MM.1S (cell line): ENCODE results near the gene TMEM37.

Experiments used
- DNase-seq: peaks from one replicate; pipeline ENCODE4 v3.0.0-alpha.2; 2015
- H2AFZ ChIP-seq: fragments of 300-600 bp; sonication (generic); 2 replicates; pipeline ENCODE4 v1.6.0; 2016; ENCODE audit warnings: antibody characterized with exemption, low read length
- H3F3A ChIP-seq: fragments of 300-600 bp; sonication (generic); 2 replicates; pipeline ENCODE4 v1.6.1; 2016; ENCODE audit warnings: mild to moderate bottlenecking, antibody characterized with exemption, low read length, moderate library complexity, mixed read lengths; ENCODE audit not compliant: insufficient read depth
- H3K27ac ChIP-seq: fragments of 300-600 bp; sonication (generic); 2 replicates; pipeline ENCODE4 v1.5.1; 2016; ENCODE audit warnings: mild to moderate bottlenecking, low read length
- H3K27me3 ChIP-seq: fragments of 300-600 bp; sonication (generic); replicated peaks from 2 replicates; pipeline ENCODE4 v1.6.0; 2016; ENCODE audit warnings: low read length; ENCODE audit not compliant: insufficient read depth
- H3K36me3 ChIP-seq: fragments of 300-600 bp; sonication (generic); replicated peaks from 2 replicates; pipeline ENCODE4 v1.6.1; 2016; ENCODE audit warnings: mild to moderate bottlenecking, low read length, mixed read lengths; ENCODE audit not compliant: insufficient read depth
- H3K4me1 ChIP-seq: fragments of 300-600 bp; sonication (generic); 2 replicates; pipeline ENCODE4 v1.6.1; 2016; ENCODE audit warnings: low read length, mixed read lengths
- H3K4me2 ChIP-seq: fragments of 300-600 bp; sonication (generic); 2 replicates; pipeline ENCODE4 v1.6.0; 2016; ENCODE audit warnings: low read depth, low read length
- H3K4me3 ChIP-seq: fragments of 300-600 bp; sonication (generic); 2 replicates; pipeline ENCODE4 v1.5.1; 2016; ENCODE audit warnings: low read length, mixed read lengths
- H3K79me2 ChIP-seq: fragments of 300-600 bp; sonication (generic); 2 replicates; pipeline ENCODE4 v1.6.1; 2016; ENCODE audit warnings: mixed run types, low read length, mixed read lengths
- H3K9ac ChIP-seq: fragments of 300-600 bp; sonication (generic); 2 replicates; pipeline ENCODE4 v1.6.1; 2016; ENCODE audit warnings: low read length, mixed read lengths
- H3K9me2 ChIP-seq: fragments of 300-600 bp; sonication (generic); replicated peaks from 2 replicates; pipeline ENCODE4 v1.6.1; 2016; ENCODE audit warnings: mild to moderate bottlenecking, low read length, mixed read lengths; ENCODE audit not compliant: insufficient read depth
- H3K9me3 ChIP-seq: fragments of 300-600 bp; sonication (generic); replicated peaks from 2 replicates; pipeline ENCODE4 v1.6.1; 2016; ENCODE audit warnings: mild to moderate bottlenecking, low read length, mixed read lengths; ENCODE audit not compliant: insufficient read depth
- H4K20me1 ChIP-seq: fragments of 300-600 bp; sonication (generic); 2 replicates; pipeline ENCODE4 v1.6.1; 2016; ENCODE audit warnings: mild to moderate bottlenecking, low read length, moderate library complexity, mixed read lengths; ENCODE audit not compliant: insufficient read depth
- EZH2 ChIP-seq: fragments of 300-600 bp; sonication (generic); optimal IDR thresholded peaks from 2 replicates; pipeline ENCODE3; 2017; ENCODE audit warnings: low read depth, mild to moderate bottlenecking, antibody characterized with exemption, low read length, mixed read lengths
- EZH2phosphoT487 ChIP-seq: fragments of 300-600 bp; sonication (generic); IDR thresholded peaks from 2 replicates; pipeline ENCODE4 v1.6.1; 2018; ENCODE audit warnings: antibody characterized with exemption, low read length
- TF ChIP-seq, protein P1 (sequence below): fragments of 300-600 bp; sonication (generic); IDR thresholded peaks from 2 replicates; pipeline ENCODE4 v1.5.1; 2016; ENCODE audit warnings: antibody characterized with exemption, low read length, mixed read lengths

Gene TMEM37

DNA sequence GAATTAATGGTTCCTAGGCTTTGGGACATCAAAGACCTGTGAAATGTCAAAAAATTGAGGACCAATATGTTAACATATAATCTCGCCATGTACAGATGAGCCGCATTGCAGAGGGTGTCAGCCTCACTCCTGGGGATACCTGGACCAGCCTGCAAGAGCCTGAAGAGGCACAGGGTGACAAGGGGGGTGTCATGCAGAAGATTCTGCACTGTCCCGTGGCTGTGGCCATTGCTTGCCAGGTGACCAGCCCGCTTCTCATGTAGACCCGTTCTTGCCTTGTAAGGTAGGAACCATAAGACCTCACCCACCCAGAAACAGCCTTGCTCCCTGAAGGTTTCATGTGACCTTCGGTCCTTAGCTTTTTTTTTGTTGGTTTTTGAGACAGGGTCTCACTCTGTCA lies 37.5 kb downstream of the TMEM37 start:
- no peak overlapping the region for H2AFZ ChIP-seq
- no peaks in the 10 kb centered on the region for H3K9me2 ChIP-seq
- no peaks in the 10 kb centered on the region for H3K79me2 ChIP-seq
- H3F3A ChIP-seq, result no peaks in the 10 kb centered on the region
- no peaks in the 10 kb centered on the region for H3K27me3 ChIP-seq
- no peaks in the 10 kb centered on the region for H3K36me3 ChIP-seq
- H4K20me1 ChIP-seq, result no peaks in the 10 kb centered on the region
- no peak overlapping the region for H3K9ac ChIP-seq
- TF ChIP-seq EZH2phosphoT487 (no peak), EZH2 (no peak)
- TF ChIP-seq, protein P1, sequence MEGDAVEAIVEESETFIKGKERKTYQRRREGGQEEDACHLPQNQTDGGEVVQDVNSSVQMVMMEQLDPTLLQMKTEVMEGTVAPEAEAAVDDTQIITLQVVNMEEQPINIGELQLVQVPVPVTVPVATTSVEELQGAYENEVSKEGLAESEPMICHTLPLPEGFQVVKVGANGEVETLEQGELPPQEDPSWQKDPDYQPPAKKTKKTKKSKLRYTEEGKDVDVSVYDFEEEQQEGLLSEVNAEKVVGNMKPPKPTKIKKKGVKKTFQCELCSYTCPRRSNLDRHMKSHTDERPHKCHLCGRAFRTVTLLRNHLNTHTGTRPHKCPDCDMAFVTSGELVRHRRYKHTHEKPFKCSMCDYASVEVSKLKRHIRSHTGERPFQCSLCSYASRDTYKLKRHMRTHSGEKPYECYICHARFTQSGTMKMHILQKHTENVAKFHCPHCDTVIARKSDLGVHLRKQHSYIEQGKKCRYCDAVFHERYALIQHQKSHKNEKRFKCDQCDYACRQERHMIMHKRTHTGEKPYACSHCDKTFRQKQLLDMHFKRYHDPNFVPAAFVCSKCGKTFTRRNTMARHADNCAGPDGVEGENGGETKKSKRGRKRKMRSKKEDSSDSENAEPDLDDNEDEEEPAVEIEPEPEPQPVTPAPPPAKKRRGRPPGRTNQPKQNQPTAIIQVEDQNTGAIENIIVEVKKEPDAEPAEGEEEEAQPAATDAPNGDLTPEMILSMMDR, result no peak
- H3K4me1 ChIP-seq, result no peaks in the 10 kb centered on the region
- DNase-seq, result no peak
- H3K4me3 ChIP-seq, result no peak overlapping the region
- no peak overlapping the region for H3K27ac ChIP-seq
- no peaks in the 10 kb centered on the region for H3K9me3 ChIP-seq
- no peak overlapping the region for H3K4me2 ChIP-seq

DNA sequence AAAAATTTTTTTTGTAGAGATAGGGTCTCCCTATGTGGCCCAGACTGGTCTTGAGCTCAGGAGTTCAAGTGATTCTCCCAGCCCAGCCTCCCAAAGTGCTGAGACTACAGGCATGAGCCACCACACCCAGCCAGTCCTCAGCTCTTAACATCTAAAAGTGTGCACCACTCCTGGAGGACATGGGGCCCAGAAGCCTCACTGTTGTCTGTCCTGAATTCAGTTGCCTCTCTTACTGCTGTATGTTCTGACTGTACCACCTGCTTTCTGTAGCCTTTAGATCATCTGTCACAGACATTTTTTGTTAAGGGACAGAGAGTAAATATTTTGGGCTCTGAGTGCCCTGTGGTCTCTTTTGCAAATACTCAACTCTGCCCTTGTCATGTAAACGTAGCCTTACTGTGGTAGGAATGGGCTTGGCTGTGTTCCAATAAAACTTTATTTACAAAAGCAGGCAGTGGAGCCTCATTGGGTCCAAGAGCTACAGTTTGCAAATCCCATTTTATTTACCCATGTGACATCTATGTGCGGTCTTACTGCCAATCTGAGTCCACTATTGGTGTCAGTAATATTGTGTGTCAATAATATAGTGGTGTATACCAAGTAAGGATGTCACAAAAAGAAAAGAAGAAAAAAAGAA lies 38.1 kb downstream of the TMEM37 start:
- Histone ChIP-seq H3K27ac (no peak overlapping the region), H4K20me1 (no peaks in the 10 kb centered on the region), H3K9me2 (no peaks in the 10 kb centered on the region), H3K9ac (no peak overlapping the region), H3K4me3 (no peak overlapping the region), H3K4me1 (no peaks in the 10 kb centered on the region), H3K4me2 (no peak overlapping the region), H3K79me2 (no peaks in the 10 kb centered on the region), H3F3A (no peaks in the 10 kb centered on the region), H2AFZ (no peak overlapping the region), H3K9me3 (no peaks in the 10 kb centered on the region), H3K36me3 (no peaks in the 10 kb centered on the region), H3K27me3 (no peaks in the 10 kb centered on the region)
- DNase-seq, result no peak
- TF ChIP-seq EZH2, result no peak
- TF ChIP-seq, protein P1, result no peak
- no peak for TF ChIP-seq EZH2phosphoT487

DNA sequence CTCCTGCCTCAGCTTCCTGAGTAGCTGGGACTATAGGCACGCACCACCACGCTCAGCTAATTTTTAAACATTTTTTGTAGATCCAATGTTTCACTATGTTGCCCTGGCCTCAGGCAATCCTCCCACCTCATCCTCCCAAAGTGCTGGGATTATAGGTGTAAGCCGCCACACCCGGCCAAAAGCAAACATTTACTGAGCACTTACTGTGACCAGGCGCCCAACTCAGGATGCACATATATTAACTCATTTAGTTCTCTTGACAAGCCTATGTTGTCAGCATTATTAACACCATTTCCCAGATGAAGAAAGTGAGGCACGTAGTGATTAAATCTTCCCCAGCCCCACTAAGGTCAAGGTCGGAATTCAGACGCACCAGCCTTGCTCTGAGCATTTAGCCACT lies 41.1 kb downstream of the TMEM37 start:
- Histone ChIP-seq H3K27me3 (no peaks in the 10 kb centered on the region), H3K9ac (no peak overlapping the region), H3K9me3 (no peaks in the 10 kb centered on the region), H3K4me3 (no peak overlapping the region), H3K36me3 (no peaks in the 10 kb centered on the region), H4K20me1 (no peaks in the 10 kb centered on the region), H3K79me2 (no peaks in the 10 kb centered on the region), H3K27ac (no peak overlapping the region), H2AFZ (no peak overlapping the region), H3K4me2 (no peak overlapping the region), H3F3A (no peaks in the 10 kb centered on the region), H3K4me1 (no peaks in the 10 kb centered on the region; the same call in 1 of the 2 replicates), H3K9me2 (no peaks in the 10 kb centered on the region)
- DNase-seq, result no peak
- TF ChIP-seq, protein P1, result no peak
- no peak for TF ChIP-seq EZH2phosphoT487
- TF ChIP-seq EZH2, result no peak
